ENCODE results near the gene MVB12B. TPM values are rescaled to one million over a fixed set of nuclear protein-coding genes. Genes with fewer than 3 reads are reported as not detected.

Gene MVB12B
- total RNA-seq, 1 experiment from 2014 or later = 9.4 TPM

- TF ChIP-seq REST (IDR thresholded peaks at IDR 0.05; ENCODE audit: insufficient read depth in 1 of 2, low read depth in 2 of 2, low read length in 1 of 2) = no peak
- no peak for TF ChIP-seq TCF7L2 (IDR thresholded peaks at IDR 0.05; ENCODE audit: low read depth, low read length)
- TF ChIP-seq SIN3A (IDR thresholded peaks at IDR 0.05; ENCODE audit: borderline replicate concordance, insufficient read depth, low read depth, low read length) = no peak
- no peak for TF ChIP-seq POLR2AphosphoS5 (IDR thresholded peaks at IDR 0.05; ENCODE audit: low read depth, low read length)
- TF ChIP-seq CTCF (IDR thresholded peaks at IDR 0.05) = no peak
- Histone ChIP-seq H3K27me3 (ENCODE audit: control insufficient read depth, insufficient read depth, low read length) (no peaks in the 10 kb centered on the region), H3K27ac (ENCODE audit: low read length) (no peak overlapping the region), H3K9me3 (ENCODE audit: control insufficient read depth, insufficient read depth, low read depth, low read length) (no peaks in the 10 kb centered on the region), H3K4me1 (ENCODE audit: control insufficient read depth, insufficient read depth, low read length) (no peaks in the 10 kb centered on the region), H3K4me3 (ENCODE audit: low read depth in 2 of 2, low read length in 2 of 2) (no peak overlapping the region), H3K36me3 (ENCODE audit: control insufficient read depth, insufficient read depth, low read length) (no peaks in the 10 kb centered on the region)
- no TSS peak for BruUV-seq (replicated peaks)
- POLR2A ChIA-PET = no interaction called here
- DNase-seq (ENCODE audit: low read depth, low spot score) (no peak), ATAC-seq (no peak)
- CTCF ChIA-PET = no interaction called here
- in situ Hi-C loops (cut with HindIII; ENCODE audit: low pct_unique_long_range_greater_than_20kb, low sequenced_read_pairs) (no loop called here), intact Hi-C loops (cut with micrococcal nuclease; ENCODE audit: unreplicated experiment) (no loop called here)
Observed at GRCh38 chr9:126442636-126443035, 116.0 kb downstream of the MVB12B start.

GRCh38 chr9:126443144-126443543 lies 116.5 kb downstream of the MVB12B start:
- ATAC-seq (no peak), DNase-seq (ENCODE audit: low read depth, low spot score) (no peak)
- ChIA-PET CTCF (no interaction called here), POLR2A (no interaction called here)
- no TSS peak for BruUV-seq (replicated peaks)
- Histone ChIP-seq H3K36me3 (ENCODE audit: control insufficient read depth, insufficient read depth, low read length) (no peaks in the 10 kb centered on the region), H3K27ac (ENCODE audit: low read length) (no peak overlapping the region), H3K9me3 (ENCODE audit: control insufficient read depth, insufficient read depth, low read depth, low read length) (no peaks in the 10 kb centered on the region), H3K4me1 (ENCODE audit: control insufficient read depth, insufficient read depth, low read length) (no peaks in the 10 kb centered on the region), H3K4me3 (ENCODE audit: low read depth in 2 of 2, low read length in 2 of 2) (no peak overlapping the region), H3K27me3 (ENCODE audit: control insufficient read depth, insufficient read depth, low read length) (no peaks in the 10 kb centered on the region)
- in situ Hi-C loops (cut with HindIII; ENCODE audit: low pct_unique_long_range_greater_than_20kb, low sequenced_read_pairs) = no loop called here
- TF ChIP-seq SIN3A (IDR thresholded peaks at IDR 0.05; ENCODE audit: borderline replicate concordance, insufficient read depth, low read depth, low read length) (no peak), REST (IDR thresholded peaks at IDR 0.05; ENCODE audit: insufficient read depth in 1 of 2, low read depth in 2 of 2, low read length in 1 of 2) (no peak), POLR2AphosphoS5 (IDR thresholded peaks at IDR 0.05; ENCODE audit: low read depth, low read length) (no peak), CTCF (IDR thresholded peaks at IDR 0.05) (no peak), TCF7L2 (IDR thresholded peaks at IDR 0.05; ENCODE audit: low read depth, low read length) (no peak)
- intact Hi-C loops (cut with micrococcal nuclease; ENCODE audit: unreplicated experiment) = no loop called here
